MCF 10A (cell line): ENCODE measurements around the gene CILP2. TPM values are rescaled to one million over a fixed set of nuclear protein-coding genes. Genes with fewer than 3 reads are reported as not detected.

ENCODE experiments used
- BruUV-seq: library from RNA; stranded (reverse); fragments of 400-500 nt; replicated peaks from 2 replicates; lab custom pipeline; 2021; lab: Mats Ljungman, UMichigan
- CTCF ChIA-PET: fragments of 300-600 bp; sonication (Branson Sonifier 250); formaldehyde crosslinking; extraction: SDS; loops from one replicate; lab custom pipeline; 2021; ENCODE audit warnings: antibody characterized with exemption, inconsistent platforms; lab: Yijun Ruan, JAX
- POLR2A ChIA-PET: fragments of 300-600, 350-650 bp; sonication (Branson Sonifier 250); formaldehyde crosslinking; extraction: SDS; loops from one replicate; lab custom pipeline; 2020; ENCODE audit warnings: antibody characterized with exemption, inconsistent platforms; lab: Yijun Ruan, JAX
- DNase-seq: peaks from one replicate; pipeline ENCODE4 v3.0.0-alpha.2; 2018; ENCODE audit not compliant: unreplicated experiment
- H3K27ac Mint-ChIP-seq: one replicate; pipeline ENCODE4 v1.8.0; 2022; ENCODE audit warnings: mild to moderate bottlenecking, low read depth, mixed read lengths; ENCODE audit not compliant: unreplicated experiment
- H3K27me3 Mint-ChIP-seq: one replicate; pipeline ENCODE4 v1.8.0; 2022; ENCODE audit warnings: mixed read lengths; ENCODE audit not compliant: insufficient read depth, unreplicated experiment
- H3K36me3 Mint-ChIP-seq: one replicate; pipeline ENCODE4 v1.8.0; 2022; ENCODE audit warnings: mild to moderate bottlenecking, moderate library complexity, mixed read lengths; ENCODE audit not compliant: insufficient read depth, unreplicated experiment
- H3K4me1 Mint-ChIP-seq: one replicate; pipeline ENCODE4 v1.8.0; 2022; ENCODE audit warnings: mixed read lengths; ENCODE audit not compliant: insufficient read depth, unreplicated experiment
- H3K4me3 Mint-ChIP-seq: one replicate; pipeline ENCODE4 v1.8.0; 2022; ENCODE audit warnings: mild to moderate bottlenecking, moderate library complexity, mixed read lengths; ENCODE audit not compliant: unreplicated experiment
- H3K9me3 Mint-ChIP-seq: one replicate; pipeline ENCODE4 v1.8.0; 2022; ENCODE audit warnings: mixed read lengths; ENCODE audit not compliant: unreplicated experiment
- CTCF ChIP-seq: fragments of 200-600 bp; IDR thresholded peaks from one replicate; pipeline ENCODE4 v1.8.0; 2022; ENCODE audit warnings: antibody characterized with exemption, mild to moderate bottlenecking; ENCODE audit not compliant: unreplicated experiment
- intact Hi-C: fragments of 100-400 bp; cut with micrococcal nuclease; formaldehyde crosslinking; loops from 2 replicates; pipeline ENCODE4 v1.14.1; 2022
- total RNA-seq: library from RNA; stranded (reverse); gene quantifications from 2 replicates; pipeline ENCODE4 v1.2.3, GENCODE V29; 2022

CILP2 gene
- total RNA-seq, 1 experiment from 2014 or later = 0.12 TPM

GRCh38 chr19:19535311-19536191, 2.5 kb upstream of the CILP2 start:
- Mint-ChIP-seq H3K36me3 (peaks cover 7% of the 10 kb centered on the region), H3K27me3 (no peaks in the 10 kb centered on the region), H3K27ac (no peak overlapping the region), H3K9me3 (no peaks in the 10 kb centered on the region), H3K4me1 (peaks cover 6% of the 10 kb centered on the region), H3K4me3 (no peak overlapping the region)
- POLR2A ChIA-PET = interaction anchor here (0.5 kb wide), 1 partner anchor 180 kb away, joined by 3 read pairs; no protein-coding TSS in a partner anchor
- no peak for TF ChIP-seq CTCF
- CTCF ChIA-PET = interaction anchor here (0.7 to 8.1 kb wide), 6 partner anchors 17 to 151 kb away, joined by 3 to 107 read pairs (median 3); partner anchors contain the start of genes ATP13A1 and GMIP
- intact Hi-C loops = no loop called here
- DNase-seq = no peak
- BruUV-seq = no TSS peak

- intact Hi-C loops = no loop called here
- ChIA-PET CTCF (no interaction called here), POLR2A (no interaction called here)
- no peaks in the 10 kb centered on the region for H3K27me3 Mint-ChIP-seq
- H3K9me3 Mint-ChIP-seq = no peaks in the 10 kb centered on the region
- DNase-seq = no peak
- peaks cover under 1% of the 10 kb centered on the region for H3K4me1 Mint-ChIP-seq
- no peak overlapping the region for H3K4me3 Mint-ChIP-seq
- BruUV-seq = no TSS peak
- H3K36me3 Mint-ChIP-seq = peaks cover 7% of the 10 kb centered on the region
- H3K27ac Mint-ChIP-seq = no peak overlapping the region
- no peak for TF ChIP-seq CTCF
These were observed 703 bp upstream of the CILP2 start for GRCh38 chr19:19537075-19538048.

- DNase-seq = no peak
- H3K9me3 Mint-ChIP-seq = no peaks in the 10 kb centered on the region
- no TSS peak for BruUV-seq
- ChIA-PET CTCF (interaction anchor here (0.5 to 1.2 kb wide), 2 partner anchors 415 to 717 kb away, joined by 3 to 5 read pairs; no protein-coding TSS in a partner anchor), POLR2A (interaction anchor here (0.6 to 0.9 kb wide), 2 partner anchors 17 to 67 kb away, joined by 3 to 5 read pairs; no protein-coding TSS in a partner anchor)
- no peaks in the 10 kb centered on the region for H3K27me3 Mint-ChIP-seq
- H3K27ac Mint-ChIP-seq = no peak overlapping the region
- TF ChIP-seq CTCF = no peak
- no peaks in the 10 kb centered on the region for H3K4me1 Mint-ChIP-seq
- intact Hi-C loops = no loop called here
- peaks cover 7% of the 10 kb centered on the region for H3K36me3 Mint-ChIP-seq
- no peak overlapping the region for H3K4me3 Mint-ChIP-seq
These were observed 711 bp downstream of the CILP2 start for GRCh38 chr19:19538785-19539166.
